SH-SY5Y (cell line): ENCODE data around the gene GPR75.

Experiments used
- GATA2 ChIP-seq: IDR thresholded peaks from 2 replicates; pipeline ENCODE4 v1.6.1; 2011; ENCODE audit warnings: mild to moderate bottlenecking, low read depth, low read length
- GATA3 ChIP-seq: IDR thresholded peaks from 2 replicates; pipeline ENCODE4 v1.6.1; 2011; ENCODE audit warnings: low read depth, mild to moderate bottlenecking, low read length, moderate library complexity

GPR75 gene

GRCh38 chr2:53859206-53860181 is at the start of gene GPR75:
Gene GPR75 (minus strand): TSS chr2:53859967. CDS start chr2:53854756, 5,211 bp downstream.
- TF ChIP-seq GATA2 (no peak), GATA3 (no peak)

- TF ChIP-seq GATA2 (no peak), GATA3 (no peak)
These were observed 47.8 kb upstream of the GPR75 start for GRCh38 chr2:53907582-53907981.

- TF ChIP-seq GATA3 (no peak), GATA2 (no peak)
These were observed 45.6 kb upstream of the GPR75 start for GRCh38 chr2:53905396-53905795.

- TF ChIP-seq GATA3 (no peak), GATA2 (no peak)
These were observed 43.2 kb upstream of the GPR75 start for GRCh38 chr2:53903011-53903410.

- TF ChIP-seq GATA3 (no peak), GATA2 (no peak)
These were observed 41.4 kb upstream of the GPR75 start for GRCh38 chr2:53901192-53901591.

GRCh38 chr2:53896864-53897263 is 37.1 kb upstream of the GPR75 start:
- TF ChIP-seq GATA3 (no peak), GATA2 (no peak)

- TF ChIP-seq GATA3 = no peak
- no peak for TF ChIP-seq GATA2
These were observed 26.9 kb upstream of the GPR75 start for GRCh38 chr2:53886406-53887280.

GRCh38 chr2:53884883-53885282 is 25.1 kb upstream of the GPR75 start:
- TF ChIP-seq GATA3 (no peak), GATA2 (no peak)

- no peak for TF ChIP-seq GATA3
These were observed 22.2 kb upstream of the GPR75 start for GRCh38 chr2:53881986-53882385.

- TF ChIP-seq GATA3 = no peak
These were observed 21.6 kb upstream of the GPR75 start for GRCh38 chr2:53881360-53881759.

- TF ChIP-seq GATA2 = no peak
- no peak for TF ChIP-seq GATA3
These were observed 21.0 kb upstream of the GPR75 start for GRCh38 chr2:53880756-53881155.

GRCh38 chr2:53877556-53877955 is 17.8 kb upstream of the GPR75 start:
- no peak for TF ChIP-seq GATA2
- no peak for TF ChIP-seq GATA3

- TF ChIP-seq GATA2 (no peak), GATA3 (no peak)
These were observed 17.3 kb upstream of the GPR75 start for GRCh38 chr2:53877112-53877511.

- TF ChIP-seq GATA2 = no peak
- no peak for TF ChIP-seq GATA3
These were observed 14.7 kb upstream of the GPR75 start for GRCh38 chr2:53874401-53874950.

GRCh38 chr2:53867773-53868172 is 8.0 kb upstream of the GPR75 start:
- TF ChIP-seq GATA2 (no peak), GATA3 (no peak)
